GM19452 (cell line): Measurements from ENCODE around the gene CNIH2.
"Not testable (repeated sequence)": the region's sequence is repeated elsewhere in the genome, so short reads cannot be mapped to it uniquely, and the experiment has no call there.

Source experiments
- ATAC-seq: cut with Tn5 transposase; IDR thresholded peaks from one replicate; pipeline ENCODE4 v1.9.1; 2021; ENCODE audit not compliant: unreplicated experiment

CNIH2 gene

GRCh38 chr11:66277471-66278362 lies at the start of gene CNIH2:
TSS of gene CNIH2 (plus strand) at chr11:66278175. CDS start at chr11:66278457, 282 bp downstream.
- no peak for ATAC-seq

- ATAC-seq, result no peak
Observed at GRCh38 chr11:66228521-66228920, 49.5 kb upstream of the CNIH2 start.

GRCh38 chr11:66230156-66230555 lies 47.8 kb upstream of the CNIH2 start:
- no peak for ATAC-seq

- ATAC-seq, result no peak
Observed at GRCh38 chr11:66230978-66231377, 47.0 kb upstream of the CNIH2 start.

GRCh38 chr11:66231561-66231960 lies 46.4 kb upstream of the CNIH2 start:
- ATAC-seq, result no peak

- ATAC-seq, result no peak
Observed at GRCh38 chr11:66232769-66233168, 45.2 kb upstream of the CNIH2 start.

- ATAC-seq, result no peak
Observed at GRCh38 chr11:66233301-66233700, 44.7 kb upstream of the CNIH2 start.

GRCh38 chr11:66235141-66235540 lies 42.8 kb upstream of the CNIH2 start:
- no peak for ATAC-seq

- no peak for ATAC-seq
Observed at GRCh38 chr11:66237867-66238266, 40.1 kb upstream of the CNIH2 start.

- ATAC-seq, result no peak
Observed at GRCh38 chr11:66238786-66239413, 39.1 kb upstream of the CNIH2 start.

- no peak for ATAC-seq
Observed at GRCh38 chr11:66239511-66239910, 38.5 kb upstream of the CNIH2 start.

- ATAC-seq, result no peak
Observed at GRCh38 chr11:66239998-66240780, 37.8 kb upstream of the CNIH2 start.

- ATAC-seq, result no peak
Observed at GRCh38 chr11:66240781-66241136, 37.2 kb upstream of the CNIH2 start.

- ATAC-seq, result no peak
Observed at GRCh38 chr11:66242095-66242765, 35.7 kb upstream of the CNIH2 start.

GRCh38 chr11:66243782-66244535 lies 34.0 kb upstream of the CNIH2 start:
- no peak for ATAC-seq

GRCh38 chr11:66247295-66247694 lies 30.7 kb upstream of the CNIH2 start:
- no peak for ATAC-seq

- no peak for ATAC-seq
Observed at GRCh38 chr11:66247801-66248200, 30.2 kb upstream of the CNIH2 start.

GRCh38 chr11:66248903-66249302 lies 29.1 kb upstream of the CNIH2 start:
- ATAC-seq, result no peak

GRCh38 chr11:66251809-66252208 lies 26.2 kb upstream of the CNIH2 start:
- ATAC-seq, result no peak

- not testable (repeated sequence) for ATAC-seq
Observed at GRCh38 chr11:66253081-66253480, 24.9 kb upstream of the CNIH2 start.
